Hematopoietic multipotent progenitor cell (in vitro differentiated cells): ENCODE results near the gene BCL3. TPM values are rescaled to one million over a fixed set of nuclear protein-coding genes. Genes with fewer than 3 reads are reported as not detected.
A peak's percentile ranks its signal among the peaks of the same experiment; 100 is the strongest.
"Not testable (repeated sequence)": the region's sequence is repeated elsewhere in the genome, so short reads cannot be mapped to it uniquely, and the experiment has no call there.

Experiments used
- DNase-seq, 3 donors: peaks; one replicate each; pipeline ENCODE4 v3.0.0-alpha.2; 2011 to 2015; ENCODE audit warnings: low read depth in 2 of 3, low spot score in 2 of 3
- total RNA-seq: library from RNA; depleted of rRNA; stranded (reverse); fragments of >200 nt; gene quantifications from one replicate; pipeline ENCODE4 v1.2.3, GENCODE V29; 2012

Gene BCL3
- total RNA-seq, 1 donor, result 31.0 TPM

- not testable (repeated sequence) for DNase-seq
These were observed 28.1 kb upstream of the BCL3 start for GRCh38 chr19:44720396-44720795.

GRCh38 chr19:44720945-44721344 is 27.6 kb upstream of the BCL3 start:
- no peak for DNase-seq

- not testable (repeated sequence) for DNase-seq
These were observed 27.1 kb upstream of the BCL3 start for GRCh38 chr19:44721369-44721768.

- peak in 2 of 3 donors; percentile 84 to 90 for DNase-seq
These were observed 26.1 kb upstream of the BCL3 start for GRCh38 chr19:44722131-44723121.

- peak in 1 of 3 donors; percentile 22 for DNase-seq
These were observed 25.1 kb upstream of the BCL3 start for GRCh38 chr19:44723299-44723951.

- DNase-seq, result peak; percentile 74 to 84 (median 80)
These were observed 24.6 kb upstream of the BCL3 start for GRCh38 chr19:44723952-44724319.

- DNase-seq, result no peak
These were observed 23.3 kb upstream of the BCL3 start for GRCh38 chr19:44725251-44725650.

GRCh38 chr19:44725684-44726083 is 22.8 kb upstream of the BCL3 start:
- no peak for DNase-seq

GRCh38 chr19:44726465-44726864 is 22.0 kb upstream of the BCL3 start:
- no peak for DNase-seq

- DNase-seq, result peak in 1 of 3 donors; percentile 29
These were observed 20.3 kb upstream of the BCL3 start for GRCh38 chr19:44728178-44728577.

GRCh38 chr19:44729516-44730033 is 18.9 kb upstream of the BCL3 start:
- no peak for DNase-seq

- DNase-seq, result no peak
These were observed 17.4 kb upstream of the BCL3 start for GRCh38 chr19:44731081-44731480.

GRCh38 chr19:44731622-44732021 is 16.9 kb upstream of the BCL3 start:
- no peak for DNase-seq

- no peak for DNase-seq
These were observed 16.1 kb upstream of the BCL3 start for GRCh38 chr19:44732235-44733014.

GRCh38 chr19:44734357-44734756 is 14.2 kb upstream of the BCL3 start:
- DNase-seq, result no peak

- no peak for DNase-seq
These were observed 13.5 kb upstream of the BCL3 start for GRCh38 chr19:44735011-44735410.

- DNase-seq, result no peak
These were observed 11.1 kb upstream of the BCL3 start for GRCh38 chr19:44737238-44738071.

- DNase-seq, result no peak
These were observed 10.4 kb upstream of the BCL3 start for GRCh38 chr19:44738136-44738535.

GRCh38 chr19:44738603-44739558 is 9.6 kb upstream of the BCL3 start:
- no peak for DNase-seq
